OCI-LY3 (cell line): ENCODE measurements around the gene NPBWR2.

Experiments used
- EZH2phosphoT487 ChIP-seq: fragments of 200-600 bp; shearing (Covaris generic); IDR thresholded peaks from 2 replicates; pipeline ENCODE4 v1.6.1; 2018; ENCODE audit warnings: antibody characterized with exemption, mixed run types, low read depth
- TF ChIP-seq, protein P1 (sequence below): fragments of 200-600, 300-600 bp; sonication (generic); IDR thresholded peaks from 2 replicates; pipeline ENCODE4 v1.5.1; 2014; ENCODE audit warnings: antibody characterized with exemption, low read length, low read depth

GRCh38 chr20:64095455-64095854 lies 11.9 kb downstream of the NPBWR2 start:
- TF ChIP-seq EZH2phosphoT487 = no peak
- TF ChIP-seq, protein P1, sequence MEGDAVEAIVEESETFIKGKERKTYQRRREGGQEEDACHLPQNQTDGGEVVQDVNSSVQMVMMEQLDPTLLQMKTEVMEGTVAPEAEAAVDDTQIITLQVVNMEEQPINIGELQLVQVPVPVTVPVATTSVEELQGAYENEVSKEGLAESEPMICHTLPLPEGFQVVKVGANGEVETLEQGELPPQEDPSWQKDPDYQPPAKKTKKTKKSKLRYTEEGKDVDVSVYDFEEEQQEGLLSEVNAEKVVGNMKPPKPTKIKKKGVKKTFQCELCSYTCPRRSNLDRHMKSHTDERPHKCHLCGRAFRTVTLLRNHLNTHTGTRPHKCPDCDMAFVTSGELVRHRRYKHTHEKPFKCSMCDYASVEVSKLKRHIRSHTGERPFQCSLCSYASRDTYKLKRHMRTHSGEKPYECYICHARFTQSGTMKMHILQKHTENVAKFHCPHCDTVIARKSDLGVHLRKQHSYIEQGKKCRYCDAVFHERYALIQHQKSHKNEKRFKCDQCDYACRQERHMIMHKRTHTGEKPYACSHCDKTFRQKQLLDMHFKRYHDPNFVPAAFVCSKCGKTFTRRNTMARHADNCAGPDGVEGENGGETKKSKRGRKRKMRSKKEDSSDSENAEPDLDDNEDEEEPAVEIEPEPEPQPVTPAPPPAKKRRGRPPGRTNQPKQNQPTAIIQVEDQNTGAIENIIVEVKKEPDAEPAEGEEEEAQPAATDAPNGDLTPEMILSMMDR = no peak
